GM12872 (cell line): ENCODE measurements around the gene M6PR.

Experiments used
- CTCF ChIP-seq: IDR thresholded peaks from 3 replicates; pipeline ENCODE4 v1.5.1; 2011; ENCODE audit warnings: low read depth, mild to moderate bottlenecking, low read length, moderate library complexity; ENCODE audit not compliant: insufficient read depth

Gene M6PR

DNA sequence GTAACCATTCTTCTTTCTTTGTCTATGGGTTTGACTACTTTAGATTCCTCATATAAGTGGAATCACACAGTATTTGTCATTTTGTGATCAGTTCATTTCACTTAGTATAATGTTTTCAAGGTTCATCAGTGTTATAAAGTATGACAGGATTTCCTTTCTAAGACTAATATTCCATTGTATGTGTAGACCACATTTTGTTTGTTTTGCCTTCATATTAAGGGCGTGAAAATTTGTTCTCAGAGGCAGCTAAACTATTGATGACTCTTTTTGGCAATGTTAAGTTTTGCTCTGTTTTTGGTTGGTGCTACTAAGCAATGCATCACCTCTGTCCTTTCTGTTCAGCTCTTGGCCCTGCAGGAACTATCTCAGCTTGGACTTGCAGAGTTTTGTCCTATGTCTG lies 38.2 kb upstream of the M6PR start:
- TF ChIP-seq CTCF, result no peak

DNA sequence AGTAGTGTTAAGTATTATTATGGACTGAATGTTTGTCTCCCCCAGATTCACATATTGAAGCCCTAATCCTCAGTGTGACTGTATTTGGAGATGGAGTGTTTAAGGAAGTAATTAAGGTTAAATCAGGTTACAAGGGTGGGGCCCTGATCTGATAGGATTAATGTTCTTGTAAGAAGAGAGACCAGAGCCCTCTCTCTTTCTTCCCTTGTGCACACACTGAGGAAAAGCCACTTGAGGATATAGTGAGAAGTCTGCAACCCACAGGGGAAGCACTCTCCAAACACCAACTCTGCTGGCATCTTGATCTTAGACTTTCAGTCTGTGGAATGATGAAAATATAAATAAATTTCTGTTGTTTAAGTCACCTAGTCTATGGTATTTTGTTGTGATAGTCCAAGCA lies 37.7 kb upstream of the M6PR start:
- no peak for TF ChIP-seq CTCF

- no peak for TF ChIP-seq CTCF
Observed at GRCh38 chr12:8985213-8985754, 35.8 kb upstream of the M6PR start.

DNA sequence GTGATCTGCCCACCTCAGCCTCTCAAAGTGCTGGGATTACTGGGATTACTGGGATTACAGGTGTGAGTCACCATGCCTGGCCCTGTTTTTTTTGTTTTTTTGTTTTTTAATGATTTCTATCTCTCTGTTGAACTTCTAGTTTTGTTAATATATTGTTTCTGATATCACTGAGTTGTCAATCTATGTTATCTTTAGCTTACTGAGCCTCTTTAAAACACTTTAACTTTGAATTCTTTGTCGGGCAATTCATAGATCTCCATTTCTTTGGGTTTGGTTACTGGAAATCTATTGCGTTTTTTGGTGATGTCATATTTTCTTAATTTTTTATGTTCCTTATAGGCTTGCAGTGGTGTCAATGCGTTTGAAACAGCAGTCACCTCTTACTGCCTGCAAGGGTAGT lies 30.7 kb upstream of the M6PR start:
- TF ChIP-seq CTCF, result no peak

GRCh38 chr12:8970432-8970831 lies 21.0 kb upstream of the M6PR start:
- TF ChIP-seq CTCF, result no peak

GRCh38 chr12:8969861-8970411 lies 20.5 kb upstream of the M6PR start:
- no peak for TF ChIP-seq CTCF

DNA sequence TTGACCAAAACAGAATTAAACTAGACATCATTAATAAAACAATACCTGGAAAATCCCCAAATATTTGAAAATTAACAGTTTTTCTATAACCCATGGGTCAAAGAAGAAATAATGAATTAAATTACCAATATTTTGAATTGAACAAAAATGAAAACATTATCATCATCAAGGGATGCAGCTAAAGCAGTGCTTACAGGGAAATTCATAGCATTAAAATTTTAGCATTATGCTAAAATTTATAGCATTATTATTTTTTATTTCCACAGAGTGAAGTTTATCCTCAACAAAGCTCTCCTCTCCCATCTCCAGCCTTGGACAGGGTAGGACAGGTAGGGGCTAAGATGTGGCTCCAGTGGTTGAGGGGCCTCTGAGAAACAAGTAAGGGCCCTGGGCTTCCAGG lies 19.3 kb upstream of the M6PR start:
- TF ChIP-seq CTCF, result no peak

GRCh38 chr12:8960176-8960575 lies 10.7 kb upstream of the M6PR start:
- no peak for TF ChIP-seq CTCF
